GM18520 (cell line): ENCODE results near the gene TPRG1L.
"Not testable (repeated sequence)": the region's sequence is repeated elsewhere in the genome, so short reads cannot be mapped to it uniquely, and the experiment has no call there.

Experiments used
- ATAC-seq: cut with Tn5 transposase; IDR thresholded peaks from one replicate; pipeline ENCODE4 v1.9.1; 2021; ENCODE audit not compliant: unreplicated experiment

Gene TPRG1L

DNA sequence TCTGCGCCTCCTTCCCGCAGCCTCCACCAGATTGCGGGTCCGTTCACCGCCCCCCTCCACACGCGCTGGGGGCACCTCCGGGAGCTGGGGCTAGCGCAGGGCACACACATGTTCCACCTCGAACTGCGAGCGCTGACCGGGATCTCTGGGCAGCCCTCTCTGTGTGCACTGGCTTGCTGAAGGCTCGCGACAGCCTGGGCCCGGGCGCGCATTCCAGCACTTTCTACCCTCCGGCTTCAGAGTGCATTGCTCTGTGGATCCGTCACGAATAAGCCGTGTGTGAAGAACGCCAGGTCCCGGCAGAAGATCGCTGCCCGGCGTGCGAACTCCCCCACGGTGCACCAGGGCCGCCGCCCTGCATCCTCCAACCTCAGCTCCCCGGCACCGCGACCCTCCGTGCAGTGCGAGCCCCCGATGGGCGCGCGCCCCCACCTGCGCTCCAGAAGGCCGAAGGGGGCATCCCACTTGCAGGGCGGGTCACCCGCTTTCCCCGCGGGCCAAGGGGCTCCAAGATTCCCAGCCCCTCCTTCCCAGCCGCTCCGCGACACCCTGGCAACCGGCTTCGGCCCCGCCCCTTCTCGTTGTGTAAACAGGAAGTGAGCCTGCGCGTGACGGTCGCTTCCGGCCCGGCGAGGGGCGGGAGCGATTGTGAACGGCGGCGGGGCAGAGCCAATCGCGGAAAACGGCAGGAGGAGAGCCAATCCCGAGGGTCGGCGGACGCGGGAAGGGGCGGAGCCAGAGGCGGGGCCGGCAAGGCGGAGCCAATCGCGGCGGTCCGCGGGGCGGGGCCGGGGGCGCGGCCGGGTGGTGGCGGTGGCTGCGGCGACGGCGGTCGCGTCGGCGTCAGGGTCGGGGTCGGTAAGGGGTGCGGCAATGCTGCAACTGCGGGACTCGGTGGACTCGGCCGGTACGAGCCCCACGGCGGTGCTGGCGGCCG is at the start of gene TPRG1L:
Gene TPRG1L, plus strand, starts transcription at position 816 of the 937 bp plus-strand sequence. Its CDS starts 58 bp downstream, at position 874.
- ATAC-seq, result peak; percentile 93

DNA sequence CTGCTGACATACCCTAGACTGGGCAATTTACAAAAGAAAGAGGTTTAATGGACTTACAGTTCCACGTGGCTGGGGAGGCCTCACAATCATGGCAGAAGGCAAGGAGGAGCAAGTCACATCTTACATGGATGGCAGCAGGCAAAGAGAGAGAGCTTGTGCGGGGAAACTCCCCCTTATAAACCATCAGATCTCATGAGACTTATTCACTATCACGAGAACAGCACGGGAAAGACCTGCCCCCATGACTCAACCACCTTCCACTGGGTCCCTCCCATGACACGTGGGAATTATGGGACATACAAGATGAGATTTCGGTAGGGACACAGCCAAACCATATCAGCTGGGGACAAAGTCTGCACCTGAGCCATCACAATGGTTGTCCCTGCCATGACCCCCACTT is 49.3 kb upstream of the TPRG1L start:
- ATAC-seq, result not testable (repeated sequence)

DNA sequence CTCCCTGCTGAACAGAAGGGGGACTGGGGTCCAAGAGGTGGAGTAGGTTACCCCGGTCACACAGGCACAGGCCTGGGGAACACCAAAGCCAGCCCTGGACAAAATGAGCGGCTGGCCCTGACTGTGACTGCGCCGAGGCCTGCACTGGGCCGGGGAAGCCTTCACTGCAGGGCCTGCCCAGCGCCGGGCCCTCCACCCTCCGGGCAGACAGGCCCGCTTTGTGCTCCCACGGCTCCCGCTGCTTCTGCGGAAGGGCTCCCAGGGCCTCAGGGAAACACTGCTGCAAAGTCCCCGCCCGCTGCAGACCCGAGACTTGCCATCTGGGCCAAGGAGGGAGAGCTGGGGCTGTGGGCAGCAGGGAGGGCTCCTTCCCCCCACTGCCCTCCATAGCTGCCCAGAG is 48.8 kb upstream of the TPRG1L start:
- ATAC-seq, result no peak

DNA sequence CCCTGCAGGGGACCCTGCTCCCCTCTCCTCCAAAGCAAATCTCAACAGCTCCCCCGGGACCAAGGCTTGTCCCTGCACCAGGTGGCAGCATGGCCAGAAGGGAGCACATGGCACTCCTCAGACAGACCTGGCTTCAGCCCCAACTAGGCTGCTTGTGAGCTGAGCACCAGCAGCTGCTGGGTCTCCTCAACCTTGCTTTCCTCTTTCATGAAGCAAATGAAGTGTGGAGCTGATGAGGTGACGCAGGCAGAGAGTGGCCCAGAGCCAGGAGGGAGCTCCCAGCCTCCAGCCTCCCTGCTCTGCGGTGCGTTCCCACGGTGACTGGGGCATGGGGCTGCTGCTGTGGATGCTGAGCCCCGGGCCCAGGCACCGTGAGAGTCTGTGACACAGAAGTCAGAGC is 47.5 kb upstream of the TPRG1L start:
- ATAC-seq, result no peak

DNA sequence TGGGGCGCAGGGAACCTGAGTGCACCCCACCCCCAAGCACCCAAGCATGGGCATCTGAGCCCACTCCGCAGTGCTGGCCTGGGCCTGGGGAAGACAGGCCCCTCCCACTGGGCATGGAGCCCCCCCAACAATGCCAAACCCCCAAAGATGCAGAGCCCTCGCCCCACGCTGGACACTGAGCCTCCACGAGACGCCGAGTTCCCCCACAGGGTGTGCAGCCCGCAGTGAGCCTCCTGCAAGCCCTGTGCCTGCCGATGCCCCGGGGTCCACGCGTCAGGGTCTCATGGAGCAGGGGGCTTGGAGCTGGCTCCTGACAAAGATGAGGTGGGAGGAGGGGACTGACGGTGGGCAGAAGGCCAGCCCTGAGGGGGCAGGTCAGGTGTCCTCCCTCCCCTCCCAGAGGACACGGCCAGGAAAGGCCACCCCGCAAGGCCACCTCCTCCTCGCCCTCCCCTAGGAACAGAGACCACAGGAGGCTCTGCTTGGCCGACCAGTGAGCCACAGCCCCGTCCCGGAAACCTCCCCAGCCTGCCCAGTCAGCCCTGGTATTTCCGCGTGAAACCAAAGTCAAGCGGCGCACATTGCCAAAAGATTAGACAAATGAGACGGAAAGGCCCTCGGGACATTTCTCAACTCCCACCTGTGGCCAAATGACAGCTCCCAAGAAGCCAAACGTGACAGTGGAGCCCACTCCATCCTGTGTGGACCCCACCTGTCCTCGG is 46.9 kb upstream of the TPRG1L start:
- no peak for ATAC-seq

DNA sequence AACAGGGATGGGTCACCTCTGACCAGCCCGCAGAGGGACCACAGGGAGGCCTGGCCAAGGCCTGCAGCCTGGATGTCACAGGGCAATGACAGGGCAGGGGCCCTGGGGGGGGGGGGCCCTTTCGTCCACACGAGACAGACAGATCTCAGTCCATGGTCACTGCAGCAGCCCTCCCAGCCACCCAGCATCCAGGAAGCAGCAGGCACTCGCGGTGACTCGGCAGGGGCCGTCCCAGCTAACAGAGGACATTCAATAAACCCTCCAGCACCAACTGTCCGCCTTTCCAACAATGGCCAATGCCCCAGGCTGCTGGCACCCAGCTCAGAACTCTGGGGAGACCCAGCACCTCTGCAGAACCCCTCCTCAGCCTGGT is 46.4 kb upstream of the TPRG1L start:
- ATAC-seq, result no peak

DNA sequence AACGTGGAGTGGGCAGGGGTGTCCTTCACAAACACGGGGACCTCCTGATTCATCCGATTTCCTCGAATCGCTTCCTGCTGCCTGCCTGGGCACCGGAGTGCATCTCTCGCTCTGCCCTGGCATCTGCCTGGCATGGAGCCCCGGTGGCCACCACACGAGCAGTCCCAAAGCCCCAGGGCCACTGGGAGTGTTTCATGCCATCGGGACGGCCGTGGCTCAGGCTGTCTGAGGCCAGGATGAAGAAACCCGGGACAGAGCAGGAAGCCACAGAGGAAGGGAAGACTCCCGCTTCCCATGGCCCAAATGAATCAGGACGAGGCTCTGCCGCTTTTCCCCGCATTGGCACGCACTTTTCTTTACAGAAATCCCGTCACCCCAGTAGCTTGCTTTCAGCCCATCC is 45.9 kb upstream of the TPRG1L start:
- ATAC-seq, result no peak

DNA sequence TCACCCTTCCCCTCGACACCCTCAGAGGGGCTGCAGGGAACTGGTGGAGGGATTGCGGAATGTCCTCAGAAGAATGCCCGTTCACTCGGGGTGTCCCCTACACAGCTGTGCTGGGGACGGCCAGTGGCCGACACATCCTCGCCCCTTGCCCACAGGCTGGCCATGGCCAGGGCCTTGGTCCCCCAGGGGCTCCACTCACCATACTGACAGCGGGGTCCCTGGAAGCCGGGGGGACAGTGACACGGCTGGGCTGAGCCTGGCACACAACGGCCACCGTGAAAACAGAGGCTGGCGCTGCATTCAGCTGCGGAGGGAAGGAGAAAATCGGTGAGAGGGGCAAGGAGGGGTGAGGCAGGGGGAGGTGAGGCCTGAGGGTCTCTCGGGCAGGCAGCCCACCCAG is 45.2 kb upstream of the TPRG1L start:
- no peak for ATAC-seq

DNA sequence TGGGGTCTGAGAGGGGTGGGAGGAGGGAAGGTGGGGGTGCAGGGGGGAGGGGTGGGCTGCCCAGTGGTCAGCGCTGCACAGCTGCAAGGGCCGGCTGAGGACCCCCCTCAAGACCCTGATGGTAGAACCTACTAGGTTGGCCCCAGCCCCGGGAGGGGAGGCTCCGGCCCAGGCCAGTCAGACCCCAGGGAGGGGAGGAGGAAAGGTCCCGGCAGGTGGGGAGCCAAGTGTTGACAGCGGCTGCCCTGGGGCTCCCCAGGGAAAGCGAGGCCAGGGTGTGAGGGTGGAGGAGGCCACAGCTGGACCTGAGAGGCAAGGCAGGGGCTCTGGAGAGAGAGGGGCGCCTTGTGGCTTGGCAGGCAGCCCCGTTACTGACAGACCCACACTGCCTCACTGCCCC is 44.6 kb upstream of the TPRG1L start:
- no peak for ATAC-seq

DNA sequence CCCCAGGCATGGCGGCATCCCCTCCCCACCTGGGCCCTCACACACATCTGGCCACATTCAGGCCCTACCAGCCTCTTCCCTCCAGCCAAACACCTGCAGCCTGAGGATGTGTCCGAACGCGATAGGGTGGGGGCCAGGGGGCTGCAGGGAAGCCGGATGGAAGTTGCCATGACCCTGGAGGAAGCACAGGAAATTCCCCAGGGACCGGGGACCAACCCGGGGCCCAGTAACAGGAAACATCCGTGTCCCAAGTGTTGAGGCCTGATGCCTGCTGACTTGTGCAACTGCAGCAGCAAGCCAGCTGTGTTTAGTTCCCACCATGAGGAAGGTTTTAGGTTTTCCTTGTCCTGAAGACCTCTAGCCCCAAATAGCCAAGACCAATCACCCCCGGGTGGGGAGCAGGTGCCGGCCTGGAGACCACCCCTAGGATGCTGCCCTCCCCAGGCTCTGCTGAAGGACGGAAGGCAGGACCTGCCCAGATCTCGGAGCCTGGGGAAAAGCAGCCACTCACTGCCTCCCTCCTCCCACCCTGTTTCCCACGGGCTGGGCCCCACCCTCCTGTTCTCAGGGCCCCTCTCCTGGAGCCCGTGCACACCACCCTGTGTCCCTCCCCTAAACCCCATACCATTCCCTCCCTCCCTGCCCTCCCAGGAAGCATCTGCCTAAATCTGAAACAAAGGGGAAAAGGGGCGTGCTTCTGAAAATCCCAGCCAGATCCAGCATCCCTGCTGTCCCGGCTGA is 43.3 kb upstream of the TPRG1L start:
- no peak for ATAC-seq

DNA sequence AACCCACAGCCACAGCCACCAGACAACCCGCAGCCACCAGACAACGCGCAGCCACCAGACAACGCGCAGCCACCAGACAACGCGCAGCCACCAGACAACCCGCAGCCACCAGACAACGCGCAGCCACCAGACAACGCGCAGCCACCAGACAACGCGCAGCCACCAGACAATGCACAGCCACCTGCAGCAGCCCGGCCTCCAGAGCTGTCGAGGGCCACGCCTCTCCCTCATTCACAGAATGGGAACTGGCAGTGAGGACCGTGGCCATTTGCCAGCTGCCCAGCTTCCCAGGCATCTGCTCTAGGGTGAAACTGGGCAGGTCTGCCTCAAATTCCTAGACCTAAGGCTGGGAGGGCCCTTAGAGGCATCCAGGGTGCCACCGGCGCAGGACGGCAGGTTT is 41.1 kb upstream of the TPRG1L start:
- ATAC-seq, result not testable (repeated sequence)

DNA sequence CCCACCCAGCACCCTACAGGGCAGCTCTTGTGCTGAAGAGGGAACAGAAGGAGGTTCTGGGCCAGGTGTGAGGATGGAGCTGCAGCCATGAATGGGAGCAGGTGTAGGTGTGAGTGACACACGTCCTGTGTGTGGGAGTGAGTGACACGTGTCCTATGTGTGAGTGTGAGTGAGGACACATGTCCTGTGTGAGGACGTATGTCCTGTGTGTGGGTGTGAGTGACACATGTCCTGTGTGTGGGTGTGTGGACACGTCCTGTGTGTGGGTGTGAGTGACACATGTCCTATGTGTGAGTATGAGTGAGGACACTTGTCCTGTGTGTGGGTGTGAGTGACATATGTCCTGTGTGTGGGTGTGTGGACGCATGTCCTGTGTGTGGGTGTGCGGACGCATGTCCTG is 39.9 kb upstream of the TPRG1L start:
- ATAC-seq, result no peak

DNA sequence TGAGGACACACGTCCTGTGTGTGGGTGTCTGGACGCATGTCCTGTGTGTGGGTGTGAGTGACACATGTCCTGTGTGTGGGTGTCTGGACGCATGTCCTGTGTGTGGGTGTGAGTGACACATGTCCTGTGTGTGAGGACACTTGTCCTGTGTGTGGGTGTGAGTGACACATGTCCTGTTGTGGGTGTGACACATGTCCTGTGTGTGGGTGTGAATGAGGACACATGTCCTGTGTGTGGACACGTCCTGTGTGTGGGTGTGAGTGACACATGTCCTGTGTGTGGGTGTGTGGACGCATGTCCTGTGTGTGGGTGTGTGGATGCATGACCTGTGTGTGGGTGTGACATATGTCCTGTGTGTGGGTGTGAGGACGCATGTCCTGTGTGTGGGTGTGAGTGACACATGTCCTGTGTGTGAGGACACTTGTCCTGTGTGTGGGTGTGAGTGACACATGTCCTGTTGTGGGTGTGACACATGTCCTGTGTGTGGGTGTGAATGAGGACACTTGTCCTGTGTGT is 39.4 kb upstream of the TPRG1L start:
- not testable (repeated sequence) for ATAC-seq

DNA sequence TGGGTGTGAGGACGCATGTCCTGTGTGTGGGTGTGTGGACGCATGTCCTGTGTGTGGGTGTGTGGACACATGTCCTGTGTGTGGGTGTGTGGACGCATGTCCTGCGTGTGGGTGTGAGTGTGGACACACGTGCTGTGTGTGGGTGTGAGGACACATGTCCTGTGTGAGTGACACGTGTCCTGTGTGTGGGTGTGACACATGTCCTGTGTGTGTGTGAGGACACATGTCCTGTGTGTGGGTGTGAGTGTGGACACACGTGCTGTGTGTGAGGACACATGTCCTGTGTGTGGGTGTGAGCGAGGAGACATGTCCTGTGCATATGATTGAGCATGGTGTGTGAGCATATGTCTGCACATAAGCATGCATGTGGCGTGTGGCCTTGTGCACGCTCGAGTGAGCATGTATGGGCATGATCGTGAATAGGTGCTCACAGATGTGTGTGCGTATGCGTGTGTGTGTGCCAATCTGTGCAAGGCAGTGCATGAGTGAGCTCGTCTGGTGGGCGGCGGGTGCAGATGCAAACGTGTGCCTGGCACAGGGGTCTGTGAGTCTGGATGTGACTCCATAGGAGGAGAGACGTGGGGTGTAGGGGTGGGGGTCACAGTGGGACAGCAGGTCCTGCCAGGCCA is 38.8 kb upstream of the TPRG1L start:
- ATAC-seq, result no peak

DNA sequence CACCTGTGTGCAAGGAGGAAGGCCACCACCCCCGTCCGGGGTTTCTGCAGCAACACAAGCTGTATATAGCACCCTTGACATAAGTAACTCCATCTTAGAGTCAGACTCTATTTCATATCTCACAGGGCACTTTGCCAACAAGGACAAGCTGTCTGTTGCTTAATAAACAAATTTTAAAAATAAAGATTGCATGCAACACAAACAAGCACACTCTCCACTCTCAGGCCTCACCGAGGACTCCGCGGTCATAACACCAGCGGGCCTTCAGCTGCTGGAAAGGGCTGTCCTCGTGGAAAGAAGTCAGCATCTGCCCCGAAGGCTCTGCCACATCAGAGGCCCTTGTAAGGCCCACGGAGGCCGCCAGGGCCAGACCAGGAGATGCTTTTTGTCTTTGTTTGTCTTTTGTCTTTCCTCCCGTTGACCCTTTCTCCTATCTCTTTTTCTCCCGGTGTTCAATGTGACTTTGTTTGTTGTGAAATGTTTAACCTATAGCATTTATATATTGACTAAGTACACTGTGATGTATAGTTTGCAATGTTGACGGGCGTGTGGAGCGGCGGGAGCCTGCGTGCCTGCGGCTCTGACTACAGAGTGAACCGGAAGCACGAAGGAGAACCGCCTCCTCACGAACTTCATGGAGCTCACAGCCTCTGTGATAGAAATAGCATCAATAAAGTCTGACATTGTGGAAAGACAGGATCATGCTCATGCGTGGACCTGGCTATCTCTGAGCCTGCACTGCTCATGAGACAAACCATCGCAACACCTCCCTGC is 37.6 kb upstream of the TPRG1L start:
- ATAC-seq, result no peak

DNA sequence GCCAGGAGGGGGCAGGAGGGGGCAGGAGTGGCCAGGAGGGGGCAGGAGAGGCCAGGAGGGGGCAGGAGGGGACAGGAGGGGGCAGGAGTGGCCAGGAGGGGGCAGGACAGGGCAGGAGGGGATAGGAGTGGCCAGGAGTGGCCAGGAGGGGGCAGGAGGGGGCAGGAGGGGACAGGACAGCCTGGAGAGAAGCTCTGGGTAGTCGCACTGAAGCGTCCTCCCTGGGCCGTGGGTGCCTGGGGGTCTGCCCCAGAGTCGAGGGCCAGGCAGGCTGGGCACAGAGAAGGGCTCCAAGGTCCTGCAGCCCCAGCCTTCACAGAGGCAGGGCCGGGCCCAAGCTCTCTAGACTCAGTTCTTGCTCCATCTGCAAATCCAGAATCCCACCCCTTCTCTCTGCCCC is 36.4 kb upstream of the TPRG1L start:
- ATAC-seq, result no peak

DNA sequence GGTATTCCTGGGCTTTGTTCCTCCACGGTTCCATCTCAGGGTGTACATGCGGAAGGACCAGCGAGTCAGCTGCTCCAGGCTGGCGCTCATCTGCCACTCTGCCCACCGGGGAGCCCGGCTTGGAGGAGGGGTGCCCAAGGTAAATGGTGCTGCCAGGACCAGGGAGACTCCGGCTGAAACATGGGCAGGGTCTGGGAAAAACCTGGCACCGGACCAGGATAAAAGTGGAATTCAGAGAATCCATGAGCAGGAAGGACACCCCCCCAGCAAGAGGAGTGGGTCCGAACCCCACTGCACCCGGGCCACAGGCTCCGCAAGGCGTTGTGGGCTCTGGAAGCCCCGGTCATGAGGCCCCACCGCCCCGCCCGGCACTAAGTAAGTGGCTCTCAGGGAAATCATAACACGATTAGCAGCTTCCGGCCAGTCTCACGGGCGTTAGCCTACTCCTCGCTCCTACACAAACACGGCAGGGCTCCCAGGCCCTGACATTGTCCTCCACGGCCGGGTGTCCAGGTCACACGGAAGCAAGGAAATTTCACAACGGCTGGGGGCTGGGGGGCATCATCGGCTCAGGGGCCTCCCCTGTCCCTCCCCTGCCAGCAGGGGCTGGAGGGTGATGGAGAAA is 34.6 kb upstream of the TPRG1L start:
- no peak for ATAC-seq

DNA sequence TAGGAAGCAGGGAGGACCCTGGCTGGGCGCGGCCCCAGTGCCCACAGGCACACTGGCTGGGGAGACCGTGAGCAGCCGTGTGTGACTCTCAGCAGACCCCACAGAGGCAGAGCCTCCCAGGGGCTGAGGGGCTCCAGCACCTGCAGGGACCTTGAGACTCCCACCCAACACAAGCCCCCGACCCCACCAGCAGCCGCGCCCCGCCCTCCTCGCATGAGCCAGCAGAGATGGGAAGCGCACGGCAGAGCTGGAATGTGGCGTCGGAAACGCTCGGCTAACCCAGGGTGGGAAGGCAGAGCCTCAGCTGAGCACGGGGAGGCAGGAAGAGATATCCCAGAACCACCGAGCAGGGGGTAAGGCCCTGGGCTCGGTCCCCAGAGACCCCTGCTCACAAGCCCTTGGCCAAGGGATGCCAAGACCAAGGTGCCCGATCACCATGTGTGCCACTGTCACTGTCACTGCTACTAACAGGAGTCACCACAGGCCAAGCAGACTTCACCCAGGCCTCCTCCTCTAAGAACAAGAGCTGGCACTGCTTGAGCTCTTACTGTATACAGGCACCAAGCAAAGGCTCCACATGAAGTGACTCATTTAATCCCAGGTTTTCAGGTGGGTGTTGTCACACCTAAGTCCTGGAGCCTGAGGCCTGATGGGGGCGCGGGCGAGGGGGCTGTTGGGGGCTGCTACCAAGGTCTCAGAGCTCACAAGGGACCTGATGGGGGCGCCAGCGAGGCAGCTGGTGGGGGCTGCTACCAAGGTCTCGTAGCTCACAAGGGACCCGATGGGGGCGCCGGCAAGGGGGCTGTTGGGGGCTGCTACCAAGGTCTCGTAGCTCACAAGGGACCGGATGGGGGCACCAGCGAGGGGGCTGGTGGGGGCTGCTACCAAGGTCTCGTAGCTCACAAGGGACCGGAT is 33.6 kb upstream of the TPRG1L start:
- no peak for ATAC-seq

DNA sequence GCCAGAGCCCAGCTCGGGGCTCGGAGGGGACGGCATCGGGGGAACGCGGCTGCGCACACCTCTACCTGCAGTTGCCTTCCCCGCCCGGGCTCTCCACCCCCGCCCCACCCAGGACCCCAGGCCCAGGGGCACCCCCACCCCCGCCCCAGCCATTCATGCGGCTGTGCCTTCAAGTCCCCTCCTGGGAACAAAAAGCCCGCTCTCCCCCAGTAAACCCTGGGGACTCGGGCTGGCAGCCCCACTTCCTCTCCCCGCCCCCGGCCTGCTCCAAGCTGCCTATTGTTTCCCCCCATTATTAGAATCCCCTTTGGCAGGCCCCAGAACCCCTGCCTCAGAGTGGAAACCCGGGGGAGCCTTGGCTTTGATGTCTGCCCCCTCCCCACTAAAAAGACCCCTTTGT is 31.5 kb upstream of the TPRG1L start:
- ATAC-seq, result no peak
